Measurements from ENCODE around the gene BAIAP2.

The BAIAP2 gene

DNA sequence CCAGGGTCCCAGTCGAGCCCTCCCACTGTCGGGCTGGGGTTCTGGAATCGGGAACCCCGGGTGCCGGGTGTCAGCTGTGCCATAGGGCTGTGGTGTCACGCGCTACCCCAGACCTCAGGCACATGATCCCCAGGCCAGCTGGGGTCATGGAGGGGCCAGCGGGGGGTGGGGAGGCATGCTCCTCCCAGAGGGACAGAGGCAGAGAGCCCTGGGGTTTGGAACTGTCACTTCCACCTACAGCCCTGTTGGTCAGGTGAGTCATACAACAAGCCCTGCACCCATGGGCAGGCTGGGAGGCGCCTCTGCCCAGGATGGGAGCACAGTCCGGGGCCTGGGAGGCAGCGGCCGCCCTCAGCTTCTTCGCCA is 63.0 kb downstream of the BAIAP2 start:
- H3K4me1 ChIP-seq (ENCODE audit: control insufficient read depth, insufficient read depth, low read length): peaks cover 18% of the 10 kb centered on the region
- H3K9ac ChIP-seq (ENCODE audit: low read depth, low read length): no peak overlapping the region
- no peak overlapping the region for H3K4me3 ChIP-seq (ENCODE audit: low read depth, low read length)
- peak overlapping the region; percentile 35 for H3K27ac ChIP-seq (ENCODE audit: low read depth, low read length)
- H3K9me3 ChIP-seq (ENCODE audit: control insufficient read depth, insufficient read depth, low read length): no peaks in the 10 kb centered on the region
- H3K27me3 ChIP-seq (ENCODE audit: control insufficient read depth, insufficient read depth, low read length): no peaks in the 10 kb centered on the region
- no peaks in the 10 kb centered on the region for H3K36me3 ChIP-seq (ENCODE audit: control insufficient read depth, insufficient read depth, low read length)

- H3K4me1 ChIP-seq (ENCODE audit: control insufficient read depth, insufficient read depth, low read length): peaks cover 9% of the 10 kb centered on the region
- H3K27ac ChIP-seq (ENCODE audit: low read depth, low read length): no peak overlapping the region
- no peak overlapping the region for H3K9ac ChIP-seq (ENCODE audit: low read depth, low read length)
- no peaks in the 10 kb centered on the region for H3K27me3 ChIP-seq (ENCODE audit: control insufficient read depth, insufficient read depth, low read length)
- no peaks in the 10 kb centered on the region for H3K9me3 ChIP-seq (ENCODE audit: control insufficient read depth, insufficient read depth, low read length)
- H3K4me3 ChIP-seq (ENCODE audit: low read depth, low read length): no peak overlapping the region
- H3K36me3 ChIP-seq (ENCODE audit: control insufficient read depth, insufficient read depth, low read length): 0 out of 2 replicates have a peak, but pooled peaks cover 3% of the 10 kb centered on the region
Observed at GRCh38 chr17:81099888-81100287, 64.9 kb downstream of the BAIAP2 start.

DNA sequence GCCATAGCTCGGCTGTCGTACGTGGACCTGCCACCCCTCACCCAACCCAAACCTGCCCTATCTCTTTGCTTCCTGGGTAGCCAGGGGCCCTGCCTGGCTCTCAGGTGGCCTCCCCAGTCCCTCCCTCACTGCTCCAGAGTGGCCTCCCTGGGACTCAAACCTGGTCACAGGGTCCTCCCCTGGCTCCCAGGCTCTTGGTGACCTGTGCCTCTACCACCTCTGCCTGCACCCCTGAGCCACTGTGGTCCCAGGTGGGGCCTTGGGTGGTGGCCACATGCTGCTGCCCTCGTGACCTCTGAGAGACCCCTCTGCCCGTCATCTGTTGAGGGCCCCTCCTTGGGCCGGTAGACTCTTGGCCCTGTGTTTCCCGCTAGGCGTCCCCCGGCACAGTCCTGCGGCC is 65.7 kb downstream of the BAIAP2 start:
- H3K4me3 ChIP-seq (ENCODE audit: low read depth, low read length): no peak overlapping the region
- no peaks in the 10 kb centered on the region for H3K9me3 ChIP-seq (ENCODE audit: control insufficient read depth, insufficient read depth, low read length)
- peaks cover 3% of the 10 kb centered on the region; the same call in 1 of the 2 replicates for H3K4me1 ChIP-seq (ENCODE audit: control insufficient read depth, insufficient read depth, low read length)
- H3K36me3 ChIP-seq (ENCODE audit: control insufficient read depth, insufficient read depth, low read length): 0 out of 2 replicates have a peak, but pooled peaks cover 3% of the 10 kb centered on the region
- no peak overlapping the region for H3K27ac ChIP-seq (ENCODE audit: low read depth, low read length)
- H3K9ac ChIP-seq (ENCODE audit: low read depth, low read length): no peak overlapping the region
- H3K27me3 ChIP-seq (ENCODE audit: control insufficient read depth, insufficient read depth, low read length): no peaks in the 10 kb centered on the region

DNA sequence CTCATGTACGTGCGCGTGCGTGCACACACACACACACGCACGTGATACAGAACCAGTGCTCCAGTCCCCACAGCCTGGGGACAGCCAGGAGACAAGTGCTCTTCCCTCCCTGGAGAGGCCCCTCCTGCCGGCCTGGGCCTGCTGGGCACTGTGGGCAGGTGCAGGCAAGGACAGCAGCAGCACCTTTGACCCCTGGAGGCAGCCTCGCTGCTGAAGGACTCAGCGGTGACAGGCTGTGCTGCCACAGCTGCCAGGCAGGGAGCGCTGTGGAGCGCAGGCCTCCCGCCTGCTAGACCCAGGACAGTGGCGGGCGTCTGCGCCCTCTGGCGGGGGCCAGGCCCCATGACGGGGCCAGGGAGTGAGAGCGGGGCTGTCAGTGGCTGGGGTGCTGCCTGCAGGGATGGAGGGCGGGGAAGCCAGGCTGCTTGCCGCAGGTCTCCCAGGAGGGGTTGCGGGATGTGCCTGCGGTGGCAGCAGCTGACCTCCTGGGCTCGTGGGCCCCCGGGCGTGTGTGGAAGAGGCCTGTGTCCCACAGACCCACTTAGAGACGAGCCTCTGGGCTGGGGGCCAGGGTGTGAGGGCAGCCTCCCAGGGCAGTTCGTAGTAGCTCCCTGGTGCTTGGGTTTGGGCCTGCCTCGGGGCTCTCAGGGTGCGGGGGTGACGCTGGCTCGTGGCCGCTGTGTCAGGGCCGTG is 66.8 kb downstream of the BAIAP2 start:
- H3K36me3 ChIP-seq (ENCODE audit: control insufficient read depth, insufficient read depth, low read length): 0 out of 2 replicates have a peak, but pooled peaks cover 3% of the 10 kb centered on the region
- no peak overlapping the region for H3K9ac ChIP-seq (ENCODE audit: low read depth, low read length)
- no peak overlapping the region for H3K27ac ChIP-seq (ENCODE audit: low read depth, low read length)
- H3K27me3 ChIP-seq (ENCODE audit: control insufficient read depth, insufficient read depth, low read length): no peaks in the 10 kb centered on the region
- H3K9me3 ChIP-seq (ENCODE audit: control insufficient read depth, insufficient read depth, low read length): no peaks in the 10 kb centered on the region
- H3K4me1 ChIP-seq (ENCODE audit: control insufficient read depth, insufficient read depth, low read length): peaks cover 3% of the 10 kb centered on the region; the same call in 1 of the 2 replicates
- H3K4me3 ChIP-seq (ENCODE audit: low read depth, low read length): no peak overlapping the region

- H3K4me1 ChIP-seq (ENCODE audit: control insufficient read depth, insufficient read depth, low read length): peaks cover 3% of the 10 kb centered on the region; the same call in 1 of the 2 replicates
- no peak overlapping the region for H3K4me3 ChIP-seq (ENCODE audit: low read depth, low read length)
- H3K9ac ChIP-seq (ENCODE audit: low read depth, low read length): no peak overlapping the region
- 0 out of 2 replicates have a peak, but pooled peaks cover 3% of the 10 kb centered on the region for H3K36me3 ChIP-seq (ENCODE audit: control insufficient read depth, insufficient read depth, low read length)
- no peak overlapping the region for H3K27ac ChIP-seq (ENCODE audit: low read depth, low read length)
- no peaks in the 10 kb centered on the region for H3K27me3 ChIP-seq (ENCODE audit: control insufficient read depth, insufficient read depth, low read length)
- no peaks in the 10 kb centered on the region for H3K9me3 ChIP-seq (ENCODE audit: control insufficient read depth, insufficient read depth, low read length)
Observed at GRCh38 chr17:81102352-81102751, 67.4 kb downstream of the BAIAP2 start.

DNA sequence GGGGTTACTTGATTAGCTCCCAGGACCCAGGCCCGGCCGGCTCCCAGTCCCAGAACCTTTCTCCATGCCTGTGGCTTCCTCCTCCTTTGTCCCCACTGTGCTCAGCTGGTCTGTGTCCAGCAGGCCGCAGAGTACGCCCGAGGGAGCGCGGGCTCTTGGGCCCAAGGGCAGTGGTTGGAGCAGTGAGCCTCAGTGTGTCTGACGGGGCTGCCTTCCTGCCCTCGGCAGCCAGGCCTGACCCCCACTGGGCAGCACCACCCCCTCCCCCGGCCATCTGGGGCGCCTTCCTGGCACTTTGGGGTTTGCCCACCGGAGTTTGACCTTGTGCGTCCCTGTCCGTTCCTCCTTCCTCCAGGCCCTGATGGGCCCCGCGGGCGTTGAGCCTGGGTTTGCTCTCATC is 67.9 kb downstream of the BAIAP2 start:
- Histone ChIP-seq H3K9ac (ENCODE audit: low read depth, low read length) (no peak overlapping the region), H3K4me3 (ENCODE audit: low read depth, low read length) (no peak overlapping the region), H3K9me3 (ENCODE audit: control insufficient read depth, insufficient read depth, low read length) (no peaks in the 10 kb centered on the region), H3K27me3 (ENCODE audit: control insufficient read depth, insufficient read depth, low read length) (no peaks in the 10 kb centered on the region), H3K27ac (ENCODE audit: low read depth, low read length) (no peak overlapping the region), H3K36me3 (ENCODE audit: control insufficient read depth, insufficient read depth, low read length) (0 out of 2 replicates have a peak, but pooled peaks cover 3% of the 10 kb centered on the region), H3K4me1 (ENCODE audit: control insufficient read depth, insufficient read depth, low read length) (no peaks in the 10 kb centered on the region)

GRCh38 chr17:81103379-81103778 is 68.4 kb downstream of the BAIAP2 start:
- Histone ChIP-seq H3K4me3 (ENCODE audit: low read depth, low read length) (no peak overlapping the region), H3K9me3 (ENCODE audit: control insufficient read depth, insufficient read depth, low read length) (no peaks in the 10 kb centered on the region), H3K27ac (ENCODE audit: low read depth, low read length) (no peak overlapping the region), H3K36me3 (ENCODE audit: control insufficient read depth, insufficient read depth, low read length) (0 out of 2 replicates have a peak, but pooled peaks cover 3% of the 10 kb centered on the region), H3K27me3 (ENCODE audit: control insufficient read depth, insufficient read depth, low read length) (no peaks in the 10 kb centered on the region), H3K4me1 (ENCODE audit: control insufficient read depth, insufficient read depth, low read length) (no peaks in the 10 kb centered on the region), H3K9ac (ENCODE audit: low read depth, low read length) (no peak overlapping the region)

GRCh38 chr17:81106716-81107115 is 71.8 kb downstream of the BAIAP2 start:
- H3K36me3 ChIP-seq (ENCODE audit: control insufficient read depth, insufficient read depth, low read length): 0 out of 2 replicates have a peak, but pooled peaks cover 3% of the 10 kb centered on the region
- H3K4me1 ChIP-seq (ENCODE audit: control insufficient read depth, insufficient read depth, low read length): no peaks in the 10 kb centered on the region
- H3K9ac ChIP-seq (ENCODE audit: low read depth, low read length): no peak overlapping the region
- no peaks in the 10 kb centered on the region for H3K9me3 ChIP-seq (ENCODE audit: control insufficient read depth, insufficient read depth, low read length)
- no peak overlapping the region for H3K4me3 ChIP-seq (ENCODE audit: low read depth, low read length)
- H3K27ac ChIP-seq (ENCODE audit: low read depth, low read length): no peak overlapping the region
- H3K27me3 ChIP-seq (ENCODE audit: control insufficient read depth, insufficient read depth, low read length): no peaks in the 10 kb centered on the region

DNA sequence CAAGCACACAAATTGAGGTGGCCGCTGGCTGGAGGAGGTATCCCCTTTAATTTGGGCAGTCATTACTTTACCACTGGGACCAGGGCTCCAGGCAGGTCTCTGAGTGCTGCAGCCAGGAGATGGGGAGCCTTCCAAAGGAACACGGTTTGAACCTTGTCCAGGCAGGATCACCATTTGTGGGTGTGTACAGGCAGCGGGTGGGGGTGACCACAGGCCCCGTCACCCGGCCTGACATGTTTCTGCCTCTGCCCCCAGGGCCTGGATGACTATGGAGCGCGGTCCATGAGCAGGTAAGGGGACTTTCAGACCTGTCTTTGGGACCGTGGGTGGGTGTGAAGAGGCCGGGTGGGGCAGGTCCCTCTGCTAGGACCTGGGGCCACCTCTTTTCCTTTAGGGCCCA is 73.3 kb downstream of the BAIAP2 start:
- Histone ChIP-seq H3K4me1 (ENCODE audit: control insufficient read depth, insufficient read depth, low read length) (no peaks in the 10 kb centered on the region), H3K9me3 (ENCODE audit: control insufficient read depth, insufficient read depth, low read length) (no peaks in the 10 kb centered on the region), H3K27ac (ENCODE audit: low read depth, low read length) (no peak overlapping the region), H3K4me3 (ENCODE audit: low read depth, low read length) (no peak overlapping the region), H3K27me3 (ENCODE audit: control insufficient read depth, insufficient read depth, low read length) (no peaks in the 10 kb centered on the region), H3K9ac (ENCODE audit: low read depth, low read length) (no peak overlapping the region), H3K36me3 (ENCODE audit: control insufficient read depth, insufficient read depth, low read length) (0 out of 2 replicates have a peak, but pooled peaks cover 3% of the 10 kb centered on the region)

DNA sequence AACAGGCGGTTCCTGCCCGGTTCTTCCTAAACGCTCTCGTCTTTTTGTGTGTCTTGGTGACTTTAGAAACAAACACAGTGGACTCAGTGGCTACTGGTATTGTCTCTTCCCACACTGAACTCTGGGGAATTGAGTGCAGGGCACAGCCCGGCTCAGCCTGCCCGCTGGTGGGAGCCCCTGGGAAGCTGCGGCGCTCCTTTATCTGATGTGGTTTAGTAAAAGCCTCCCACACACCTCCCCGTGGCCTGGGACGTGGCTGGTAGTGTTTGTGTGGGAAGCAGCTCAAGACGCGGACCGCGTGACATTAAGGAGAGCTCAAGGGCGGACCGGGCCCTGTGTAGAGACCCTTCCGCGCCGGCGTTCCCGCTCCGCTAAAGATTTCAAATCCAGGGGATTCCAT is 75.0 kb downstream of the BAIAP2 start:
- H3K9me3 ChIP-seq (ENCODE audit: control insufficient read depth, insufficient read depth, low read length): no peaks in the 10 kb centered on the region
- H3K36me3 ChIP-seq (ENCODE audit: control insufficient read depth, insufficient read depth, low read length): no peaks in the 10 kb centered on the region
- H3K27ac ChIP-seq (ENCODE audit: low read depth, low read length): no peak overlapping the region
- no peak overlapping the region for H3K4me3 ChIP-seq (ENCODE audit: low read depth, low read length)
- no peaks in the 10 kb centered on the region for H3K4me1 ChIP-seq (ENCODE audit: control insufficient read depth, insufficient read depth, low read length)
- H3K9ac ChIP-seq (ENCODE audit: low read depth, low read length): no peak overlapping the region
- H3K27me3 ChIP-seq (ENCODE audit: control insufficient read depth, insufficient read depth, low read length): no peaks in the 10 kb centered on the region

DNA sequence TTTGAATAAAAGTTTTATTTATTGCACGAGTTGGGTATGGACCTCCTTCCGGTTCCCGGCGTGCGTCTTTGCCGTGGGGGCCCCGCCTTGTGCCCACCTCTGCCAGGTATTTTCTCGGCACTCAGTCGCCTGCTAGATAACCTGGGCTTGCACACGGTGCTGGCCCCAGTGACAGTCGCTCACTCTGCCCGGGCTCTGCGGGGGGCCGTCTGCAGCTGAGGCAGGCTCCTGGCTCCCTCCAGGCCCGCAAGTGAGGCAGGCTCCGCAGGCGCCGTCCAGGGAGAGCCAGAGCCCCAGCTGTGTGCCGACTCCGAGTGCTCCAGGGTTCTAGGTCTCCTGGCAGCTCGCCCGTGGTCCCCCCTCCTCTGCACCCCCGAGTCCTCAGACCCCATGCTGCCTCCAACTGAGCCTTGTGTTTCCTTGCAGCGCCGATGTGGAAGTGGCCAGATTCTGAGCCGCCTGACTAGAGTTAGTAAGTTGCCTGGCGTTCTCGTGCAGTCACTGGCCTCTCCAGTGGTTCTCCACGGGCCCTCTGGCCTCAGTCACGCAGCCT is 75.6 kb downstream of the BAIAP2 start:
- Histone ChIP-seq H3K27me3 (ENCODE audit: control insufficient read depth, insufficient read depth, low read length) (no peaks in the 10 kb centered on the region), H3K9me3 (ENCODE audit: control insufficient read depth, insufficient read depth, low read length) (no peaks in the 10 kb centered on the region), H3K27ac (ENCODE audit: low read depth, low read length) (no peak overlapping the region), H3K4me3 (ENCODE audit: low read depth, low read length) (no peak overlapping the region), H3K4me1 (ENCODE audit: control insufficient read depth, insufficient read depth, low read length) (no peaks in the 10 kb centered on the region), H3K9ac (ENCODE audit: low read depth, low read length) (no peak overlapping the region), H3K36me3 (ENCODE audit: control insufficient read depth, insufficient read depth, low read length) (no peaks in the 10 kb centered on the region)

All from HUES48 (cell line).